Measurements from ENCODE around the gene PTEN.
"Not testable (repeated sequence)": the region's sequence is repeated elsewhere in the genome, so short reads cannot be mapped to it uniquely, and the experiment has no call there.

The PTEN gene

GRCh38 chr10:87829051-87829450 is 34.4 kb upstream of the PTEN start:
- not testable (repeated sequence) for H3K4me1 ChIP-seq (ENCODE audit: control insufficient read depth, insufficient read depth, low read length, poor library complexity, severe bottlenecking); H3K4me3 ChIP-seq (ENCODE audit: insufficient read depth, low read depth, low read length, poor library complexity, severe bottlenecking); H3K27ac ChIP-seq (ENCODE audit: insufficient read depth, low read length, poor library complexity, severe bottlenecking); H3K9me3 ChIP-seq (ENCODE audit: control insufficient read depth, low read length); DNase-seq; H3K36me3 ChIP-seq (ENCODE audit: control insufficient read depth, insufficient read depth, low read length); H3K27me3 ChIP-seq (replicated peaks; ENCODE audit: control insufficient read depth, insufficient read depth, low read length, poor library complexity, severe bottlenecking)

GRCh38 chr10:87829986-87830729 is 33.3 kb upstream of the PTEN start:
- Histone ChIP-seq H3K9me3 (ENCODE audit: control insufficient read depth, low read length) (no peaks in the 10 kb centered on the region), H3K27ac (ENCODE audit: insufficient read depth, low read length, poor library complexity, severe bottlenecking) (no peak overlapping the region), H3K4me3 (ENCODE audit: insufficient read depth, low read depth, low read length, poor library complexity, severe bottlenecking) (no peak overlapping the region), H3K27me3 (replicated peaks; ENCODE audit: control insufficient read depth, insufficient read depth, low read length, poor library complexity, severe bottlenecking) (no peaks in the 10 kb centered on the region), H3K4me1 (ENCODE audit: control insufficient read depth, insufficient read depth, low read length, poor library complexity, severe bottlenecking) (peaks cover 5% of the 10 kb centered on the region), H3K36me3 (ENCODE audit: control insufficient read depth, insufficient read depth, low read length) (no peaks in the 10 kb centered on the region)
- DNase-seq = no peak

DNA sequence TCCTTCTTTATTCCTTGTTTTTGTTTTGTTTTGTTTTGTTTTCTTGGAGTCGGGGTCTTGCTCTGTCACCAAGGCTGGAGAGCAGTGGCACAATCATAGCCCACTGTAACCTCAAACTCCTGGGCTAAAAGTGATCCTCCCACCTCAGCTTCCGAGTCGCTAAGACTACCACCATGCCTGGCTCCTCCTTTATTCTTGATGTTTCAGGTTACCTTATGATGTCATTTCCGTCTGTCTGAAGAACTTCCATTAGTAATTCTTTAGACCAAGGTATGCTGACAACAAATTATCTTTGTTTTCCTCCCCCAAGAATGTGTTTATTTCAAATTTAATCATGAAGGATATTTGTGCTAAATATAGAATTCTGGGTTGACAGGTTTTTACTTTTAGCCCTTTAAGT is 27.3 kb upstream of the PTEN start:
- Histone ChIP-seq H3K27me3 (replicated peaks; ENCODE audit: control insufficient read depth, insufficient read depth, low read length, poor library complexity, severe bottlenecking) (no peaks in the 10 kb centered on the region), H3K4me3 (ENCODE audit: insufficient read depth, low read depth, low read length, poor library complexity, severe bottlenecking) (no peak overlapping the region), H3K4me1 (ENCODE audit: control insufficient read depth, insufficient read depth, low read length, poor library complexity, severe bottlenecking) (no peaks in the 10 kb centered on the region), H3K27ac (ENCODE audit: insufficient read depth, low read length, poor library complexity, severe bottlenecking) (no peak overlapping the region), H3K9me3 (ENCODE audit: control insufficient read depth, low read length) (no peaks in the 10 kb centered on the region), H3K36me3 (ENCODE audit: control insufficient read depth, insufficient read depth, low read length) (no peaks in the 10 kb centered on the region)
- DNase-seq = no peak

- DNase-seq = no peak
Measured at GRCh38 chr10:87837445-87837844, 26.0 kb upstream of the PTEN start.

GRCh38 chr10:87838650-87839049 is 24.8 kb upstream of the PTEN start:
- no peaks in the 10 kb centered on the region for H3K36me3 ChIP-seq (ENCODE audit: control insufficient read depth, insufficient read depth, low read length)

More at GRCh38 chr10:87837445-87837844, 26.0 kb upstream of the PTEN start:
- H3K4me3 ChIP-seq (ENCODE audit: insufficient read depth, low read depth, low read length, poor library complexity, severe bottlenecking) = no peak overlapping the region
- H3K27ac ChIP-seq (ENCODE audit: insufficient read depth, low read length, poor library complexity, severe bottlenecking) = no peak overlapping the region
- no peaks in the 10 kb centered on the region for H3K27me3 ChIP-seq (replicated peaks; ENCODE audit: control insufficient read depth, insufficient read depth, low read length, poor library complexity, severe bottlenecking)
- H3K4me1 ChIP-seq (ENCODE audit: control insufficient read depth, insufficient read depth, low read length, poor library complexity, severe bottlenecking) = no peaks in the 10 kb centered on the region
- no peaks in the 10 kb centered on the region for H3K9me3 ChIP-seq (ENCODE audit: control insufficient read depth, low read length)
- H3K36me3 ChIP-seq (ENCODE audit: control insufficient read depth, insufficient read depth, low read length) = no peaks in the 10 kb centered on the region

GRCh38 chr10:87841186-87841585 is 22.2 kb upstream of the PTEN start:
- H3K9me3 ChIP-seq (ENCODE audit: control insufficient read depth, low read length) = no peaks in the 10 kb centered on the region
- DNase-seq = no peak
- H3K27me3 ChIP-seq (replicated peaks; ENCODE audit: control insufficient read depth, insufficient read depth, low read length, poor library complexity, severe bottlenecking) = no peaks in the 10 kb centered on the region
- H3K4me1 ChIP-seq (ENCODE audit: control insufficient read depth, insufficient read depth, low read length, poor library complexity, severe bottlenecking) = peaks cover 2% of the 10 kb centered on the region
- no peak overlapping the region for H3K4me3 ChIP-seq (ENCODE audit: insufficient read depth, low read depth, low read length, poor library complexity, severe bottlenecking)
- no peak overlapping the region for H3K27ac ChIP-seq (ENCODE audit: insufficient read depth, low read length, poor library complexity, severe bottlenecking)
- H3K36me3 ChIP-seq (ENCODE audit: control insufficient read depth, insufficient read depth, low read length) = no peaks in the 10 kb centered on the region

More at GRCh38 chr10:87838650-87839049, 24.8 kb upstream of the PTEN start:
- H3K27ac ChIP-seq (ENCODE audit: insufficient read depth, low read length, poor library complexity, severe bottlenecking) = no peak overlapping the region
- H3K4me3 ChIP-seq (ENCODE audit: insufficient read depth, low read depth, low read length, poor library complexity, severe bottlenecking) = no peak overlapping the region
- no peaks in the 10 kb centered on the region for H3K9me3 ChIP-seq (ENCODE audit: control insufficient read depth, low read length)
- H3K4me1 ChIP-seq (ENCODE audit: control insufficient read depth, insufficient read depth, low read length, poor library complexity, severe bottlenecking) = peaks cover 2% of the 10 kb centered on the region
- H3K27me3 ChIP-seq (replicated peaks; ENCODE audit: control insufficient read depth, insufficient read depth, low read length, poor library complexity, severe bottlenecking) = no peaks in the 10 kb centered on the region
- no peak for DNase-seq

DNA sequence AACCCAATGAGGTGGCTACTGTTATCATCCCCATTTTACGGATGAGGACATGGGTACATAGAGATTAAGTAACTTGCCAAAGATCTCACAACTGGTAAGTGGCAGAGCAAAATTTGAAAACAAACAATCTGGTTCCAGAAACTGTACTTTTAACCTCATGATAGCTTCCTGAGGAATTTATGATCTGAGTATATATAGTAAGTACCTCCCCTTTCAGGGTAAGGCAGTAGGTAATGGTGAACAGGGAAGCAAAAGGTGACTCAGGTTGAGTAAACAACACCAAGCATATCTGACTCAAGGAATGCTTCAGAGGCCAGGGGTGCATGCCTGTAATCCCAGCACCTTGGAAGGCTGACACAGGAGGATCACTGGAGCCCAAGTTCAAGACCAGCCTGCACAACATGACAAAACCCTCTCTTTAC is 21.2 kb upstream of the PTEN start:
- H3K4me1 ChIP-seq (ENCODE audit: control insufficient read depth, insufficient read depth, low read length, poor library complexity, severe bottlenecking) = peaks cover 2% of the 10 kb centered on the region
- H3K27ac ChIP-seq (ENCODE audit: insufficient read depth, low read length, poor library complexity, severe bottlenecking) = no peak overlapping the region

GRCh38 chr10:87842776-87843497 is 20.5 kb upstream of the PTEN start:
- peaks cover 2% of the 10 kb centered on the region for H3K4me1 ChIP-seq (ENCODE audit: control insufficient read depth, insufficient read depth, low read length, poor library complexity, severe bottlenecking)
- no peaks in the 10 kb centered on the region for H3K36me3 ChIP-seq (ENCODE audit: control insufficient read depth, insufficient read depth, low read length)
- no peak overlapping the region for H3K27ac ChIP-seq (ENCODE audit: insufficient read depth, low read length, poor library complexity, severe bottlenecking)
- no peaks in the 10 kb centered on the region for H3K27me3 ChIP-seq (replicated peaks; ENCODE audit: control insufficient read depth, insufficient read depth, low read length, poor library complexity, severe bottlenecking)
- H3K9me3 ChIP-seq (ENCODE audit: control insufficient read depth, low read length) = no peaks in the 10 kb centered on the region
- H3K4me3 ChIP-seq (ENCODE audit: insufficient read depth, low read depth, low read length, poor library complexity, severe bottlenecking) = no peak overlapping the region
- DNase-seq = no peak

More for the DNA sequence above, 21.2 kb upstream of the PTEN start:
- Histone ChIP-seq H3K27me3 (replicated peaks; ENCODE audit: control insufficient read depth, insufficient read depth, low read length, poor library complexity, severe bottlenecking) (no peaks in the 10 kb centered on the region), H3K36me3 (ENCODE audit: control insufficient read depth, insufficient read depth, low read length) (no peaks in the 10 kb centered on the region), H3K9me3 (ENCODE audit: control insufficient read depth, low read length) (no peaks in the 10 kb centered on the region), H3K4me3 (ENCODE audit: insufficient read depth, low read depth, low read length, poor library complexity, severe bottlenecking) (no peak overlapping the region)
- DNase-seq = no peak

- Histone ChIP-seq H3K27ac (ENCODE audit: insufficient read depth, low read length, poor library complexity, severe bottlenecking) (no peak overlapping the region), H3K9me3 (ENCODE audit: control insufficient read depth, low read length) (no peaks in the 10 kb centered on the region), H3K36me3 (ENCODE audit: control insufficient read depth, insufficient read depth, low read length) (no peaks in the 10 kb centered on the region), H3K27me3 (replicated peaks; ENCODE audit: control insufficient read depth, insufficient read depth, low read length, poor library complexity, severe bottlenecking) (no peaks in the 10 kb centered on the region), H3K4me3 (ENCODE audit: insufficient read depth, low read depth, low read length, poor library complexity, severe bottlenecking) (no peak overlapping the region), H3K4me1 (ENCODE audit: control insufficient read depth, insufficient read depth, low read length, poor library complexity, severe bottlenecking) (peaks cover 2% of the 10 kb centered on the region)
- DNase-seq = no peak
Measured at GRCh38 chr10:87843714-87844113, 19.7 kb upstream of the PTEN start.

Measured in effector memory CD4-positive, alpha-beta T cell (primary cell).